ENCODE measurements around the gene USP8. TPM values are rescaled to one million over a fixed set of nuclear protein-coding genes. Genes with fewer than 3 reads are reported as not detected.

The USP8 gene
- polyA plus RNA-seq, 2 of the 4 experiments (the other 2 are of a cell fraction): 53.1 to 108 TPM

- ChIA-PET CTCF (no interaction called here), POLR2A (no interaction called here)
- TF ChIP-seq BCL3 (IDR thresholded peaks at IDR 0.05): no peak
- no peak for TF ChIP-seq POLR2A (IDR thresholded peaks at IDR 0.05; ENCODE audit: low read length)
- no peak for TF ChIP-seq SREBF2 (IDR thresholded peaks at IDR 0.05)
- TF ChIP-seq ZFP36 (IDR thresholded peaks at IDR 0.05; ENCODE audit: borderline replicate concordance, partially characterized antibody): no peak
- TF ChIP-seq HDAC2 (IDR thresholded peaks at IDR 0.05): no peak
- no peak for TF ChIP-seq MAZ (IDR thresholded peaks at IDR 0.05; ENCODE audit: borderline replicate concordance, low read depth, low read length)
- no peak for TF ChIP-seq PBX3 (IDR thresholded peaks at IDR 0.05)
- TF ChIP-seq FOSL2 (IDR thresholded peaks at IDR 0.05): no peak
- TF ChIP-seq FOSL2 (CRISPR knock-in tag; IDR thresholded peaks at IDR 0.05): no peak
- no peak for TF ChIP-seq TFCP2L1 (CRISPR knock-in tag; IDR thresholded peaks at IDR 0.05)
- no peak for TF ChIP-seq RAD21 (conservative IDR thresholded peaks at IDR 0.05 in 1 of 2, IDR thresholded peaks at IDR 0.05 in 1 of 2)
- no peak for TF ChIP-seq PHF8 (IDR thresholded peaks at IDR 0.05; ENCODE audit: borderline replicate concordance, low read depth)
- no peak for TF ChIP-seq HOXB5 (CRISPR knock-in tag; IDR thresholded peaks at IDR 0.05)
- no peak for TF ChIP-seq HES2 (IDR thresholded peaks at IDR 0.05)
- no peak for TF ChIP-seq EHMT2 (IDR thresholded peaks at IDR 0.05; ENCODE audit: low read depth)
- no peak for TF ChIP-seq KDM5A (IDR thresholded peaks at IDR 0.05)
- FAIRE-seq (no peak), DNase-seq (ENCODE audit: low read depth in 1 of 2, low spot score in 1 of 2) (no peak), ATAC-seq (no peak)
- no peaks in the 10 kb centered on the region for H3K4me1 ChIP-seq
- H3K9me3 ChIP-seq: no peaks in the 10 kb centered on the region
- no peak overlapping the region for H3K4me2 ChIP-seq
- H3K27ac ChIP-seq: no peak overlapping the region
- H3K4me3 ChIP-seq: no peak overlapping the region
- 100% methylated on average over 1 of the region's 1 CpG for whole genome bisulfite sequencing (ENCODE audit: missing lambda C conversion rate)
Measured at GRCh38 chr15:50484781-50485180, 60.6 kb downstream of the USP8 start.

- no peak overlapping the region for H3K27ac ChIP-seq
- CTCF ChIA-PET: no interaction called here
- H3K9me3 ChIP-seq: no peaks in the 10 kb centered on the region
- ATAC-seq (no peak), DNase-seq (ENCODE audit: low read depth in 1 of 2, low spot score in 1 of 2) (no peak), FAIRE-seq (no peak)
- TF ChIP-seq JUN (IDR thresholded peaks at IDR 0.05): no peak
- TF ChIP-seq HOXA7 (CRISPR knock-in tag; IDR thresholded peaks at IDR 0.05): no peak
- no peak for TF ChIP-seq ZSCAN20 (CRISPR knock-in tag; IDR thresholded peaks at IDR 0.05)
- no peak for TF ChIP-seq RNF2 (IDR thresholded peaks at IDR 0.05; ENCODE audit: borderline replicate concordance, low read depth)
- no peak for TF ChIP-seq NR3C1 (IDR thresholded peaks at IDR 0.05)
- WGBS (ENCODE audit: missing lambda C conversion rate): 94% methylated on average over 3 of the region's 3 CpGs
- H3K4me2 ChIP-seq: no peak overlapping the region
- POLR2A ChIA-PET: no interaction called here
- H3K4me3 ChIP-seq: no peak overlapping the region
- no peaks in the 10 kb centered on the region for H3K4me1 ChIP-seq
Measured at GRCh38 chr15:50485389-50485788, 61.2 kb downstream of the USP8 start.

GRCh38 chr15:50487287-50487686 lies 63.1 kb downstream of the USP8 start:
- Histone ChIP-seq H3K4me3 (no peak overlapping the region), H3K27ac (no peak overlapping the region), H3K4me2 (no peak overlapping the region), H3K9me3 (no peaks in the 10 kb centered on the region), H3K4me1 (no peaks in the 10 kb centered on the region)
- FAIRE-seq: no peak
- TF ChIP-seq TFCP2L1 (CRISPR knock-in tag; IDR thresholded peaks at IDR 0.05) (no peak), RFX5 (IDR thresholded peaks at IDR 0.05) (no peak), ESRRA (IDR thresholded peaks at IDR 0.05; ENCODE audit: borderline replicate concordance, low read length) (no peak), ZFP36 (IDR thresholded peaks at IDR 0.05; ENCODE audit: borderline replicate concordance, partially characterized antibody) (no peak), MAZ (IDR thresholded peaks at IDR 0.05; ENCODE audit: borderline replicate concordance, low read depth, low read length) (no peak), ZC3H11A (IDR thresholded peaks at IDR 0.05) (no peak), BCL3 (IDR thresholded peaks at IDR 0.05) (no peak), EHMT2 (IDR thresholded peaks at IDR 0.05; ENCODE audit: low read depth) (no peak), FOSL2 (IDR thresholded peaks at IDR 0.05) (no peak), FOSL2 (CRISPR knock-in tag; IDR thresholded peaks at IDR 0.05) (no peak), HDAC2 (IDR thresholded peaks at IDR 0.05) (no peak), MAFK (IDR thresholded peaks at IDR 0.05; ENCODE audit: partially characterized antibody) (no peak), HES2 (IDR thresholded peaks at IDR 0.05) (no peak), CBX8 (IDR thresholded peaks at IDR 0.05) (no peak), RAD21 (conservative IDR thresholded peaks at IDR 0.05 in 1 of 2, IDR thresholded peaks at IDR 0.05 in 1 of 2) (no peak)
- POLR2A ChIA-PET: interaction anchor here (1.2 kb wide), 1 partner anchor 14 kb away, joined by 7 read pairs; no protein-coding TSS in a partner anchor
- CTCF ChIA-PET: no interaction called here
- DNase-seq (ENCODE audit: low read depth in 1 of 2, low spot score in 1 of 2): no peak
- ATAC-seq: no peak
